SK-N-SH treated with all-trans-retinoic acid at 6 μM for 48 hours (cell line): Measurements from ENCODE around the gene RNGTT.

Source experiments
- ATAC-seq: fragments of 200-7000 bp; cut with Tn5 transposase; 3 replicates; pipeline ENCODE4 v1.9.1; 2020; ENCODE audit warnings: mild to moderate bottlenecking, moderate library complexity
- ARNTL ChIP-seq: fragments of 450-650 bp; formaldehyde crosslinking; IDR thresholded peaks from 2 replicates; pipeline ENCODE4 v1.5.0; 2020; ENCODE audit warnings: low read depth, mild to moderate bottlenecking, moderate library complexity, borderline replicate concordance
- BACH2 ChIP-seq: fragments of 250-450 bp; sonication (Bioruptor Pico); IDR thresholded peaks from 2 replicates; pipeline ENCODE4 v1.9.0; 2021; ENCODE audit warnings: mild to moderate bottlenecking, borderline replicate concordance
- CSDC2 ChIP-seq: fragments of 250-450 bp; sonication (Bioruptor Pico); IDR thresholded peaks from 2 replicates; pipeline ENCODE4 v1.5.0; 2020; ENCODE audit warnings: mild to moderate bottlenecking, moderate library complexity
- ESRRG ChIP-seq: fragments of 250-450 bp; sonication (Bioruptor Pico); IDR thresholded peaks from 2 replicates; pipeline ENCODE4 v1.6.1; 2021; ENCODE audit warnings: mild to moderate bottlenecking
- GLIS3 ChIP-seq: fragments of 250-450 bp; sonication (Bioruptor Pico); IDR thresholded peaks from 2 replicates; pipeline ENCODE4 v1.5.0; 2020; ENCODE audit warnings: mild to moderate bottlenecking, moderate library complexity
- ISL1 ChIP-seq: fragments of 250-450 bp; sonication (Bioruptor Pico); IDR thresholded peaks from 2 replicates; pipeline ENCODE4 v2.1.2; 2022; ENCODE audit warnings: mild to moderate bottlenecking, moderate library complexity
- OSR1 ChIP-seq: fragments of 250-450 bp; sonication (Bioruptor Pico); IDR thresholded peaks from 2 replicates; pipeline ENCODE4 v1.8.0; 2022; ENCODE audit warnings: moderate library complexity, mild to moderate bottlenecking, inconsistent platforms
- PPARA ChIP-seq: fragments of 250-450 bp; sonication (Bioruptor Pico); IDR thresholded peaks from 2 replicates; pipeline ENCODE4 v1.5.0; 2020; ENCODE audit warnings: mild to moderate bottlenecking, borderline replicate concordance
- RARB ChIP-seq: fragments of 250-450 bp; sonication (Bioruptor Pico); IDR thresholded peaks from 2 replicates; pipeline ENCODE4 v1.8.0; 2021; ENCODE audit warnings: mild to moderate bottlenecking, moderate library complexity
- SNAI2 ChIP-seq: fragments of 250-450 bp; sonication (Bioruptor Pico); IDR thresholded peaks from 2 replicates; pipeline ENCODE4 v1.5.0; 2020; ENCODE audit warnings: mild to moderate bottlenecking, moderate library complexity
- TCF4 ChIP-seq: fragments of 250-450 bp; sonication (Bioruptor Pico); IDR thresholded peaks from 2 replicates; pipeline ENCODE4 v1.8.0; 2021; ENCODE audit warnings: mild to moderate bottlenecking, moderate library complexity, borderline replicate concordance
- TOX ChIP-seq: fragments of 250-450 bp; sonication (Bioruptor Pico); IDR thresholded peaks from 2 replicates; pipeline ENCODE4 v1.8.0; 2021; ENCODE audit warnings: mild to moderate bottlenecking, moderate library complexity, borderline replicate concordance
- ZC3H10 ChIP-seq: fragments of 250-450 bp; sonication (Bioruptor Pico); IDR thresholded peaks from 2 replicates; pipeline ENCODE4 v1.5.1; 2021; ENCODE audit warnings: mild to moderate bottlenecking, moderate library complexity
- ZFP30 ChIP-seq: fragments of 450-650 bp; formaldehyde crosslinking; IDR thresholded peaks from 2 replicates; pipeline ENCODE4 v1.5.0; 2022; ENCODE audit warnings: mild to moderate bottlenecking, moderate library complexity
- ZNF565 ChIP-seq: fragments of 450-650 bp; formaldehyde crosslinking; conservative IDR thresholded peaks from 2 replicates; pipeline ENCODE4 v1.5.0; 2020; ENCODE audit warnings: low read depth, mild to moderate bottlenecking, moderate library complexity
- ZNF70 ChIP-seq: fragments of 450-650 bp; formaldehyde crosslinking; IDR thresholded peaks from 2 replicates; pipeline ENCODE4 v1.5.0; 2020; ENCODE audit warnings: mild to moderate bottlenecking, moderate library complexity
- ZNF8 ChIP-seq: fragments of 450-650 bp; formaldehyde crosslinking; IDR thresholded peaks from 2 replicates; pipeline ENCODE4 v1.5.0; 2020; ENCODE audit warnings: mild to moderate bottlenecking, moderate library complexity
- TF ChIP-seq, protein P1 (sequence below): fragments of 250-450 bp; sonication (Bioruptor Pico); IDR thresholded peaks from 2 replicates; pipeline ENCODE4 v1.5.1; 2020; ENCODE audit warnings: low read depth, mild to moderate bottlenecking, moderate library complexity
- TF ChIP-seq, protein P2 (sequence below): fragments of 250-450 bp; sonication (Bioruptor Pico); IDR thresholded peaks from 2 replicates; pipeline ENCODE4 v1.8.0; 2020; ENCODE audit warnings: mild to moderate bottlenecking, moderate library complexity, borderline replicate concordance
- TF ChIP-seq, protein P3 (sequence below): fragments of 250-450 bp; sonication (Bioruptor Pico); IDR thresholded peaks from 2 replicates; pipeline ENCODE4 v1.5.0; 2020; ENCODE audit warnings: mild to moderate bottlenecking, moderate library complexity
- TF ChIP-seq, protein P4 (sequence below): fragments of 250-450 bp; sonication (Bioruptor Pico); IDR thresholded peaks from 2 replicates; pipeline ENCODE4 v1.8.0; 2021; ENCODE audit warnings: low read depth, mild to moderate bottlenecking, moderate library complexity, borderline replicate concordance
- TF ChIP-seq, protein P5 (sequence below): fragments of 250-450 bp; sonication (Bioruptor Pico); IDR thresholded peaks from 2 replicates; pipeline ENCODE4 v1.5.1; 2021; ENCODE audit warnings: mild to moderate bottlenecking, moderate library complexity

Gene RNGTT

DNA sequence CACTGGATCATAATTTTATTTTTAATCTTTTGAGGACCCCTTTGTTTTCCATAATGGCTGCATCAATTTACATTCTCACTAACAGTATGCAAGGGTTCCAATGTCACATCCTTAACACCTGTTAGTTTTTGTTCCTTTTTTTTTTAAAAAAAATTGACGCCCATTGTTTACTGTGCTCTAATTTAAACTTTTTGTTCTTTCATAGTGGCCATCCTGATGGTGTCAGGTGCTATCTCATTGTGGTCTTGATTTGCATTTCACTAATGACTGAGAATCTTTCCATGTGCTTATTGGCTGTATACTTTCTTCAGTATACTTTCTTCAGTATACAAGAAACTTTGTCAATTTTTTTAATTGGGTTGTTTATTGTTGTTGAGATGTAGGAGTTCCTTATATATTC lies 347.0 kb downstream of the RNGTT start:
- no peak for ATAC-seq
- no peak for TF ChIP-seq ARNTL (CRISPR knock-in tag)
- TF ChIP-seq, all 23 proteins: peak for 0

DNA sequence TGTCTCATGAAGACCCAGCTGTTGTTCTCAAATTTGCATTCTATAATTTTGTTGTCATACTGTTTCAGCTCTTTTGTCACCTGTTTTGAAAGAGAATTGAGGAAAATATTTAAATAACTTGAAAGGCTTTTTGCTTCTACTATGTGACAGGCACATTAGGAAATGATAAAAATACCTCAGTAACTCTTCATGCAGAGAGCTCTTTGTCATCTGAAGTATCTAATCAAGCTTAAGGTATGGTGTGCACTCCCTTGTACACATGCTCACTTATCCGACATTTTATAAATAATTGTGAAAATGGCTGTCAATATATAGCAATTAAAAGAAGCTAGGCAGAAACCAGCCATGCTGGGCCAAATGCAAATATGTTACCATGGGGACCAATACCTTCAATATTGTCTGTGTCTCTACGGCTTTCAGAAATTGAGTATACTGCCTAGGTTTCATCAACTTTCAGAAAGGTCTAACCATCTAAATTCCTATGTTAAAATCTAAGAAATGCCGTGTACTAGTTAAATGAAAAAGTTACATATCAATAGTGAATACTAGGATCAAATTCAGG lies 349.0 kb downstream of the RNGTT start:
- no peak for ATAC-seq
- TF ChIP-seq, protein P1, sequence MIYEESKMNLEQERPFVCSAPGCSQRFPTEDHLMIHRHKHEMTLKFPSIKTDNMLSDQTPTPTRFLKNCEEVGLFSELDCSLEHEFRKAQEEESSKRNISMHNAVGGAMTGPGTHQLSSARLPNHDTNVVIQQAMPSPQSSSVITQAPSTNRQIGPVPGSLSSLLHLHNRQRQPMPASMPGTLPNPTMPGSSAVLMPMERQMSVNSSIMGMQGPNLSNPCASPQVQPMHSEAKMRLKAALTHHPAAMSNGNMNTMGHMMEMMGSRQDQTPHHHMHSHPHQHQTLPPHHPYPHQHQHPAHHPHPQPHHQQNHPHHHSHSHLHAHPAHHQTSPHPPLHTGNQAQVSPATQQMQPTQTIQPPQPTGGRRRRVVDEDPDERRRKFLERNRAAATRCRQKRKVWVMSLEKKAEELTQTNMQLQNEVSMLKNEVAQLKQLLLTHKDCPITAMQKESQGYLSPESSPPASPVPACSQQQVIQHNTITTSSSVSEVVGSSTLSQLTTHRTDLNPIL (CRISPR knock-in tag) = no peak
- TF ChIP-seq, protein P2, sequence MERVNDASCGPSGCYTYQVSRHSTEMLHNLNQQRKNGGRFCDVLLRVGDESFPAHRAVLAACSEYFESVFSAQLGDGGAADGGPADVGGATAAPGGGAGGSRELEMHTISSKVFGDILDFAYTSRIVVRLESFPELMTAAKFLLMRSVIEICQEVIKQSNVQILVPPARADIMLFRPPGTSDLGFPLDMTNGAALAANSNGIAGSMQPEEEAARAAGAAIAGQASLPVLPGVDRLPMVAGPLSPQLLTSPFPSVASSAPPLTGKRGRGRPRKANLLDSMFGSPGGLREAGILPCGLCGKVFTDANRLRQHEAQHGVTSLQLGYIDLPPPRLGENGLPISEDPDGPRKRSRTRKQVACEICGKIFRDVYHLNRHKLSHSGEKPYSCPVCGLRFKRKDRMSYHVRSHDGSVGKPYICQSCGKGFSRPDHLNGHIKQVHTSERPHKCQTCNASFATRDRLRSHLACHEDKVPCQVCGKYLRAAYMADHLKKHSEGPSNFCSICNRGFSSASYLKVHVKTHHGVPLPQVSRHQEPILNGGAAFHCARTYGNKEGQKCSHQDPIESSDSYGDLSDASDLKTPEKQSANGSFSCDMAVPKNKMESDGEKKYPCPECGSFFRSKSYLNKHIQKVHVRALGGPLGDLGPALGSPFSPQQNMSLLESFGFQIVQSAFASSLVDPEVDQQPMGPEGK = no peak
- TF ChIP-seq PPARA (CRISPR knock-in tag) (no peak), GLIS3 (no peak), BACH2 (no peak), ZC3H10 (CRISPR knock-in tag) (no peak), ZNF565 (no peak), ISL1 (CRISPR knock-in tag) (no peak), ZNF8 (CRISPR knock-in tag) (no peak), TCF4 (no peak), CSDC2 (CRISPR knock-in tag) (no peak), RARB (CRISPR knock-in tag) (no peak), OSR1 (CRISPR knock-in tag) (no peak), SNAI2 (CRISPR knock-in tag) (no peak), ZFP30 (CRISPR knock-in tag) (no peak)
- TF ChIP-seq, protein P3, sequence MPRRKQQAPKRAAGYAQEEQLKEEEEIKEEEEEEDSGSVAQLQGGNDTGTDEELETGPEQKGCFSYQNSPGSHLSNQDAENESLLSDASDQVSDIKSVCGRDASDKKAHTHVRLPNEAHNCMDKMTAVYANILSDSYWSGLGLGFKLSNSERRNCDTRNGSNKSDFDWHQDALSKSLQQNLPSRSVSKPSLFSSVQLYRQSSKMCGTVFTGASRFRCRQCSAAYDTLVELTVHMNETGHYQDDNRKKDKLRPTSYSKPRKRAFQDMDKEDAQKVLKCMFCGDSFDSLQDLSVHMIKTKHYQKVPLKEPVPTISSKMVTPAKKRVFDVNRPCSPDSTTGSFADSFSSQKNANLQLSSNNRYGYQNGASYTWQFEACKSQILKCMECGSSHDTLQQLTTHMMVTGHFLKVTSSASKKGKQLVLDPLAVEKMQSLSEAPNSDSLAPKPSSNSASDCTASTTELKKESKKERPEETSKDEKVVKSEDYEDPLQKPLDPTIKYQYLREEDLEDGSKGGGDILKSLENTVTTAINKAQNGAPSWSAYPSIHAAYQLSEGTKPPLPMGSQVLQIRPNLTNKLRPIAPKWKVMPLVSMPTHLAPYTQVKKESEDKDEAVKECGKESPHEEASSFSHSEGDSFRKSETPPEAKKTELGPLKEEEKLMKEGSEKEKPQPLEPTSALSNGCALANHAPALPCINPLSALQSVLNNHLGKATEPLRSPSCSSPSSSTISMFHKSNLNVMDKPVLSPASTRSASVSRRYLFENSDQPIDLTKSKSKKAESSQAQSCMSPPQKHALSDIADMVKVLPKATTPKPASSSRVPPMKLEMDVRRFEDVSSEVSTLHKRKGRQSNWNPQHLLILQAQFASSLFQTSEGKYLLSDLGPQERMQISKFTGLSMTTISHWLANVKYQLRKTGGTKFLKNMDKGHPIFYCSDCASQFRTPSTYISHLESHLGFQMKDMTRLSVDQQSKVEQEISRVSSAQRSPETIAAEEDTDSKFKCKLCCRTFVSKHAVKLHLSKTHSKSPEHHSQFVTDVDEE (CRISPR knock-in tag) = no peak
- TF ChIP-seq, protein P4, sequence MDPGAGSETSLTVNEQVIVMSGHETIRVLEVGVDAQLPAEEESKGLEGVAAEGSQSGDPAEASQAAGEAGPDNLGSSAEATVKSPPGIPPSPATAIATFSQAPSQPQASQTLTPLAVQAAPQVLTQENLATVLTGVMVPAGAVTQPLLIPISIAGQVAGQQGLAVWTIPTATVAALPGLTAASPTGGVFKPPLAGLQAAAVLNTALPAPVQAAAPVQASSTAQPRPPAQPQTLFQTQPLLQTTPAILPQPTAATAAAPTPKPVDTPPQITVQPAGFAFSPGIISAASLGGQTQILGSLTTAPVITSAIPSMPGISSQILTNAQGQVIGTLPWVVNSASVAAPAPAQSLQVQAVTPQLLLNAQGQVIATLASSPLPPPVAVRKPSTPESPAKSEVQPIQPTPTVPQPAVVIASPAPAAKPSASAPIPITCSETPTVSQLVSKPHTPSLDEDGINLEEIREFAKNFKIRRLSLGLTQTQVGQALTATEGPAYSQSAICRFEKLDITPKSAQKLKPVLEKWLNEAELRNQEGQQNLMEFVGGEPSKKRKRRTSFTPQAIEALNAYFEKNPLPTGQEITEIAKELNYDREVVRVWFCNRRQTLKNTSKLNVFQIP (CRISPR knock-in tag) = no peak
- TF ChIP-seq, protein P5, sequence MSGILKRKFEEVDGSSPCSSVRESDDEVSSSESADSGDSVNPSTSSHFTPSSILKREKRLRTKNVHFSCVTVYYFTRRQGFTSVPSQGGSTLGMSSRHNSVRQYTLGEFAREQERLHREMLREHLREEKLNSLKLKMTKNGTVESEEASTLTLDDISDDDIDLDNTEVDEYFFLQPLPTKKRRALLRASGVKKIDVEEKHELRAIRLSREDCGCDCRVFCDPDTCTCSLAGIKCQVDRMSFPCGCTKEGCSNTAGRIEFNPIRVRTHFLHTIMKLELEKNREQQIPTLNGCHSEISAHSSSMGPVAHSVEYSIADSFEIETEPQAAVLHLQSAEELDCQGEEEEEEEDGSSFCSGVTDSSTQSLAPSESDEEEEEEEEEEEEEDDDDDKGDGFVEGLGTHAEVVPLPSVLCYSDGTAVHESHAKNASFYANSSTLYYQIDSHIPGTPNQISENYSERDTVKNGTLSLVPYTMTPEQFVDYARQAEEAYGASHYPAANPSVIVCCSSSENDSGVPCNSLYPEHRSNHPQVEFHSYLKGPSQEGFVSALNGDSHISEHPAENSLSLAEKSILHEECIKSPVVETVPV = no peak

DNA sequence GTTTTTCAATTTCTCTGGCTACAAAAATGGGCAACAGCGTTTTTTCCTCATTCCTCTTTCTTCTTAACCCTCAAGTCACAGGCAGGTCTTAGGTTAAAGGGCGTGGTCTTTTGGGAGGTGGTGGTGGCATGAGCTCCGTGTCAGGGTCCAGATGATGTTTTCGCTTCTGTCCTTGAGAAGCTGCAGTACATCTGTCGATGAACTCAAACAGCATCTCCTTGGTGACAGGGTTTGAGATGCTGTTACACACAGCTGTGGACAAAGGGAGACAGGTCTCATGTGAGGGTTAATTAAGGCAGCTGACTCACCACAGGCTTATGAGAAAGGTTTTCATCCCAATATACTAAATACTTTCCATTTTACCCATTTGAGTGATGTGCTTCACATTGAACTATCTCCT lies 350.8 kb downstream of the RNGTT start:
- ATAC-seq = no peak
- TF ChIP-seq ZFP30 (CRISPR knock-in tag) (no peak), OSR1 (CRISPR knock-in tag) (no peak), GLIS3 (no peak), ZNF8 (CRISPR knock-in tag) (no peak), ZNF565 (no peak), TCF4 (no peak), ZNF70 (no peak), SNAI2 (CRISPR knock-in tag) (no peak), ZC3H10 (CRISPR knock-in tag) (no peak), ESRRG (CRISPR knock-in tag) (no peak), TOX (CRISPR knock-in tag) (no peak)
- TF ChIP-seq, protein P3 (CRISPR knock-in tag) = no peak
- TF ChIP-seq, protein P1 (CRISPR knock-in tag) = no peak
- TF ChIP-seq, protein P4 (CRISPR knock-in tag) = no peak
